ENCODE data around the gene SVEP1.
"Not testable (repeated sequence)": the region's sequence is repeated elsewhere in the genome, so short reads cannot be mapped to it uniquely, and the experiment has no call there.

Gene SVEP1

GRCh38 chr9:110383491-110383890 is 196.1 kb downstream of the SVEP1 start:
- H3K27me3 Mint-ChIP-seq = peaks cover 12% of the 10 kb centered on the region
- no peaks in the 10 kb centered on the region for H3K36me3 Mint-ChIP-seq (ENCODE audit: low read depth)
- H3K4me1 Mint-ChIP-seq (ENCODE audit: low read depth) = no peaks in the 10 kb centered on the region
- no peaks in the 10 kb centered on the region for H3K9me3 Mint-ChIP-seq
- intact Hi-C loops (cut with micrococcal nuclease) = no loop called here
- no peak overlapping the region for H3K27ac Mint-ChIP-seq
- no peak overlapping the region for H3K4me3 Mint-ChIP-seq

- Mint-ChIP-seq H3K27ac (no peak overlapping the region), H3K36me3 (ENCODE audit: low read depth) (no peaks in the 10 kb centered on the region), H3K9me3 (no peaks in the 10 kb centered on the region), H3K4me3 (no peak overlapping the region), H3K4me1 (ENCODE audit: low read depth) (no peaks in the 10 kb centered on the region), H3K27me3 (peaks cover 19% of the 10 kb centered on the region)
- intact Hi-C loops (cut with micrococcal nuclease) = no loop called here
Observed at GRCh38 chr9:110382731-110383130, 196.8 kb downstream of the SVEP1 start.

GRCh38 chr9:110371411-110372007 is 208.0 kb downstream of the SVEP1 start:
- H3K9me3 Mint-ChIP-seq = no peaks in the 10 kb centered on the region
- no peak overlapping the region for H3K27ac Mint-ChIP-seq
- intact Hi-C loops (cut with micrococcal nuclease) = no loop called here
- no peaks in the 10 kb centered on the region for H3K36me3 Mint-ChIP-seq (ENCODE audit: low read depth)
- no peak overlapping the region for H3K4me3 Mint-ChIP-seq
- H3K4me1 Mint-ChIP-seq (ENCODE audit: low read depth) = no peaks in the 10 kb centered on the region
- H3K27me3 Mint-ChIP-seq = peaks cover 10% of the 10 kb centered on the region

- Mint-ChIP-seq H3K4me3 (no peak overlapping the region), H3K9me3 (no peaks in the 10 kb centered on the region), H3K36me3 (ENCODE audit: low read depth) (no peaks in the 10 kb centered on the region), H3K27ac (no peak overlapping the region), H3K27me3 (peaks cover 8% of the 10 kb centered on the region), H3K4me1 (ENCODE audit: low read depth) (no peaks in the 10 kb centered on the region)
- intact Hi-C loops (cut with micrococcal nuclease) = no loop called here
Observed at GRCh38 chr9:110370315-110370714, 209.2 kb downstream of the SVEP1 start.

- H3K27ac Mint-ChIP-seq = no peak overlapping the region
- H3K27me3 Mint-ChIP-seq = peaks cover 8% of the 10 kb centered on the region
- no peaks in the 10 kb centered on the region for H3K9me3 Mint-ChIP-seq
- no peaks in the 10 kb centered on the region for H3K4me1 Mint-ChIP-seq (ENCODE audit: low read depth)
- no peak overlapping the region for H3K4me3 Mint-ChIP-seq
- H3K36me3 Mint-ChIP-seq (ENCODE audit: low read depth) = no peaks in the 10 kb centered on the region
- intact Hi-C loops (cut with micrococcal nuclease) = no loop called here
Observed at GRCh38 chr9:110364451-110364850, 215.1 kb downstream of the SVEP1 start.

GRCh38 chr9:110358992-110359391 is 220.5 kb downstream of the SVEP1 start:
- H3K27me3 Mint-ChIP-seq; intact Hi-C loops (cut with micrococcal nuclease); H3K36me3 Mint-ChIP-seq (ENCODE audit: low read depth); H3K4me3 Mint-ChIP-seq; H3K27ac Mint-ChIP-seq: not testable (repeated sequence)
- H3K4me1 Mint-ChIP-seq (ENCODE audit: low read depth) = peaks cover 21% of the 10 kb centered on the region
- H3K9me3 Mint-ChIP-seq = peaks cover 15% of the 10 kb centered on the region

- H3K4me3 Mint-ChIP-seq = no peak overlapping the region
- H3K9me3 Mint-ChIP-seq = peaks cover 15% of the 10 kb centered on the region
- H3K36me3 Mint-ChIP-seq (ENCODE audit: low read depth) = no peaks in the 10 kb centered on the region
- intact Hi-C loops (cut with micrococcal nuclease) = no loop called here
- H3K27me3 Mint-ChIP-seq = peaks cover 1% of the 10 kb centered on the region
- peaks cover 21% of the 10 kb centered on the region for H3K4me1 Mint-ChIP-seq (ENCODE audit: low read depth)
- no peak overlapping the region for H3K27ac Mint-ChIP-seq
Observed at GRCh38 chr9:110357505-110357904, 222.0 kb downstream of the SVEP1 start.

- no peak overlapping the region for H3K4me3 Mint-ChIP-seq
- H3K4me1 Mint-ChIP-seq (ENCODE audit: low read depth) = peaks cover 21% of the 10 kb centered on the region
- peaks cover 15% of the 10 kb centered on the region for H3K9me3 Mint-ChIP-seq
- H3K27me3 Mint-ChIP-seq = peaks cover 1% of the 10 kb centered on the region
- intact Hi-C loops (cut with micrococcal nuclease) = no loop called here
- H3K27ac Mint-ChIP-seq = no peak overlapping the region
- H3K36me3 Mint-ChIP-seq (ENCODE audit: low read depth) = no peaks in the 10 kb centered on the region
Observed at GRCh38 chr9:110356639-110357395, 222.7 kb downstream of the SVEP1 start.

GRCh38 chr9:110355911-110356310 is 223.6 kb downstream of the SVEP1 start:
- intact Hi-C loops (cut with micrococcal nuclease) = no loop called here
- no peaks in the 10 kb centered on the region for H3K27me3 Mint-ChIP-seq
- H3K9me3 Mint-ChIP-seq = peaks cover 15% of the 10 kb centered on the region
- H3K4me3 Mint-ChIP-seq = no peak overlapping the region
- H3K27ac Mint-ChIP-seq = no peak overlapping the region
- H3K36me3 Mint-ChIP-seq (ENCODE audit: low read depth) = no peaks in the 10 kb centered on the region
- peaks cover 25% of the 10 kb centered on the region for H3K4me1 Mint-ChIP-seq (ENCODE audit: low read depth)

- Mint-ChIP-seq H3K4me3 (no peak overlapping the region), H3K4me1 (ENCODE audit: low read depth) (peaks cover 11% of the 10 kb centered on the region), H3K27ac (peak overlapping the region; percentile 10), H3K9me3 (peaks cover 6% of the 10 kb centered on the region), H3K27me3 (no peaks in the 10 kb centered on the region), H3K36me3 (ENCODE audit: low read depth) (no peaks in the 10 kb centered on the region)
- intact Hi-C loops (cut with micrococcal nuclease) = no loop called here
Observed at GRCh38 chr9:110351009-110351467, 228.5 kb downstream of the SVEP1 start.

- Mint-ChIP-seq H3K27ac (no peak overlapping the region), H3K27me3 (peaks cover 9% of the 10 kb centered on the region), H3K9me3 (no peaks in the 10 kb centered on the region), H3K4me1 (ENCODE audit: low read depth) (peaks cover 7% of the 10 kb centered on the region), H3K36me3 (ENCODE audit: low read depth) (no peaks in the 10 kb centered on the region), H3K4me3 (no peak overlapping the region)
- intact Hi-C loops (cut with micrococcal nuclease) = no loop called here
Observed at GRCh38 chr9:110346325-110346724, 233.2 kb downstream of the SVEP1 start.

- H3K27ac Mint-ChIP-seq = no peak overlapping the region
- no peak overlapping the region for H3K4me3 Mint-ChIP-seq
- H3K4me1 Mint-ChIP-seq (ENCODE audit: low read depth) = no peaks in the 10 kb centered on the region
- peaks cover 10% of the 10 kb centered on the region for H3K27me3 Mint-ChIP-seq
- intact Hi-C loops (cut with micrococcal nuclease) = no loop called here
- H3K9me3 Mint-ChIP-seq = no peaks in the 10 kb centered on the region
- no peaks in the 10 kb centered on the region for H3K36me3 Mint-ChIP-seq (ENCODE audit: low read depth)
Observed at GRCh38 chr9:110344821-110345220, 234.7 kb downstream of the SVEP1 start.

GRCh38 chr9:110343551-110343950 is 236.0 kb downstream of the SVEP1 start:
- H3K4me3 Mint-ChIP-seq = no peak overlapping the region
- intact Hi-C loops (cut with micrococcal nuclease) = no loop called here
- H3K27me3 Mint-ChIP-seq = peaks cover 10% of the 10 kb centered on the region
- no peaks in the 10 kb centered on the region for H3K4me1 Mint-ChIP-seq (ENCODE audit: low read depth)
- H3K36me3 Mint-ChIP-seq (ENCODE audit: low read depth) = no peaks in the 10 kb centered on the region
- H3K9me3 Mint-ChIP-seq = no peaks in the 10 kb centered on the region
- H3K27ac Mint-ChIP-seq = no peak overlapping the region

GRCh38 chr9:110340306-110340705 is 239.2 kb downstream of the SVEP1 start:
- intact Hi-C loops (cut with micrococcal nuclease) = no loop called here

GRCh38 chr9:110338143-110338542 is 241.4 kb downstream of the SVEP1 start:
- H3K4me1 Mint-ChIP-seq (ENCODE audit: low read depth) = peaks cover 8% of the 10 kb centered on the region
- H3K27me3 Mint-ChIP-seq = peaks cover 7% of the 10 kb centered on the region
- no peaks in the 10 kb centered on the region for H3K9me3 Mint-ChIP-seq
- intact Hi-C loops (cut with micrococcal nuclease) = no loop called here
- H3K27ac Mint-ChIP-seq = no peak overlapping the region
- H3K4me3 Mint-ChIP-seq = no peak overlapping the region
- no peaks in the 10 kb centered on the region for H3K36me3 Mint-ChIP-seq (ENCODE audit: low read depth)

More at GRCh38 chr9:110340306-110340705, 239.2 kb downstream of the SVEP1 start:
- Mint-ChIP-seq H3K4me3 (no peak overlapping the region), H3K27me3 (peaks cover 10% of the 10 kb centered on the region), H3K9me3 (no peaks in the 10 kb centered on the region), H3K36me3 (ENCODE audit: low read depth) (no peaks in the 10 kb centered on the region), H3K27ac (no peak overlapping the region), H3K4me1 (ENCODE audit: low read depth) (no peaks in the 10 kb centered on the region)

Measured in dendritic cell treated with granulocyte-macrophage colony-stimulating factor and Interleukin-4, amounts not matched to agents 40 ng/mL and 50 ng/mL, for 4 days (primary cell).